ENCODE data around the gene FREM2. TPM values are rescaled to one million over a fixed set of nuclear protein-coding genes. Genes with fewer than 3 reads are reported as not detected.

FREM2 gene
- total and polyA plus RNA-seq, 2 of the 4 experiments (the other 2 are of a cell fraction): not detected

GRCh38 chr13:38763446-38764381, 76.8 kb downstream of the FREM2 start:
- H3K4me2 ChIP-seq (ENCODE audit: low read depth, low read length): no peak overlapping the region
- H3K79me1 ChIP-seq (ENCODE audit: low read depth in 1 of 2, low read length in 2 of 2): no peaks in the 10 kb centered on the region
- no peak overlapping the region for H3K27ac ChIP-seq (ENCODE audit: insufficient read depth, low read length)
- CTCF ChIA-PET: interaction anchor here (0.7 to 1.1 kb wide), 2 partner anchors 21 to 105 kb away, joined by 3 read pairs; no protein-coding TSS in a partner anchor
- no peak overlapping the region for H2AFZ ChIP-seq (replicated peaks; ENCODE audit: low read length, poor library complexity)
- H3K9me3 ChIP-seq (ENCODE audit: control insufficient read depth, insufficient read depth, low read length): no peaks in the 10 kb centered on the region
- intact Hi-C loops (cut with micrococcal nuclease) (loop anchor here (5.0 to 10.0 kb wide), 3 partner anchors 419 to 1121 kb away; partner anchors contain the start of gene UFM1), in situ Hi-C loops (cut with MboI; ENCODE audit: low sequenced_read_pairs) (loop anchor here (25.0 kb wide), 1 partner anchor 1126 kb away; no protein-coding TSS in a partner anchor), dilution Hi-C loops (cut with HindIII; ENCODE audit: low sequenced_read_pairs, unreplicated experiment) (no loop called here)
- H3K56ac ChIP-seq (ENCODE audit: extremely low read depth, insufficient read depth, low read length): no peak overlapping the region
- no peak overlapping the region for H3K23ac ChIP-seq (ENCODE audit: low read depth, low read length)
- DNase-seq: peak; percentile 33
- H2BK15ac ChIP-seq (ENCODE audit: low read depth, low read length): no peak overlapping the region
- no peak overlapping the region for H2BK20ac ChIP-seq (ENCODE audit: low read depth, low read length)
- H3K4me1 ChIP-seq (ENCODE audit: control insufficient read depth, insufficient read depth, low read length): no peaks in the 10 kb centered on the region
- WGBS, 2 experiments (ENCODE audit: extremely low coverage in 2 of 2, insufficient read length in 1 of 2): 40% methylated on average over 2 of the region's 7 CpGs; no CpG with 5 or more reads in 1 of the 2 experiments
- H4K91ac ChIP-seq (ENCODE audit: insufficient read depth, low read depth, low read length): no peak overlapping the region
- H3K9me1 ChIP-seq (ENCODE audit: insufficient read depth, low read length): no peaks in the 10 kb centered on the region
- H3K36me3 ChIP-seq (ENCODE audit: control insufficient read depth, insufficient read depth, low read length): no peaks in the 10 kb centered on the region
- no peaks in the 10 kb centered on the region for H4K20me1 ChIP-seq (ENCODE audit: insufficient read depth, low read length)
- no peak overlapping the region for H4K8ac ChIP-seq (ENCODE audit: low read depth in 2 of 2, low read length in 2 of 2)
- H2AK9ac ChIP-seq (replicated peaks; ENCODE audit: low read depth, low read length, poor library complexity): no peak overlapping the region
- H2BK5ac ChIP-seq (ENCODE audit: low read depth, low read length, poor library complexity, severe bottlenecking): no peak overlapping the region
- H3K14ac ChIP-seq (replicated peaks; ENCODE audit: low read depth, low read length): no peak overlapping the region
- H4K5ac ChIP-seq (ENCODE audit: low read depth, low read length): no peak overlapping the region
- H2AK5ac ChIP-seq (ENCODE audit: low read depth, low read length): no peak overlapping the region
- no TSS peak for BruUV-seq (replicated peaks)
- H3K18ac ChIP-seq (ENCODE audit: low read depth, low read length): no peak overlapping the region
- POLR2A ChIA-PET (ENCODE audit: unreplicated experiment): no interaction called here
- H3K4me3 ChIP-seq (ENCODE audit: insufficient read depth, low read depth, low read length): no peak overlapping the region
- TF ChIP-seq CTCF (conservative IDR thresholded peaks at IDR 0.05; ENCODE audit: low read depth, low read length): peak; percentile 52
- peak; percentile 32; the same call in 1 of the 2 replicates for TF ChIP-seq SMC3 (IDR thresholded peaks at IDR 0.05; ENCODE audit: low read depth, low read length)
- peak; percentile 47 for TF ChIP-seq RAD21 (IDR thresholded peaks at IDR 0.05; ENCODE audit: low read length)
- TF ChIP-seq MAFK (IDR thresholded peaks at IDR 0.05; ENCODE audit: low read depth, low read length): no peak
- peak; percentile 84 for ATAC-seq (ENCODE audit: low read depth)
- H3K4ac ChIP-seq (ENCODE audit: low read depth, low read length): no peak overlapping the region
- H2BK120ac ChIP-seq (ENCODE audit: low read depth, low read length): no peak overlapping the region
- no peak overlapping the region for H3K9ac ChIP-seq (ENCODE audit: low read depth, low read length)
- no peaks in the 10 kb centered on the region for H3K27me3 ChIP-seq (ENCODE audit: control insufficient read depth, insufficient read depth, low read length)

Data from IMR-90 (cell line).